SK-N-MC (cell line): ENCODE data around the gene OR6N2.

Experiments used
- DNase-seq: peaks from one replicate; pipeline ENCODE4 v3.0.0-alpha.2; 2011; ENCODE audit warnings: low read depth, low spot score
- H3K27ac ChIP-seq: fragments of 200-600 bp; sonication (generic); 2 replicates; pipeline ENCODE4 v1.5.1; 2016; ENCODE audit warnings: mixed run types
- H3K36me3 ChIP-seq: fragments of 200-600 bp; sonication (generic); 2 replicates; pipeline ENCODE4 v1.6.1; 2017; ENCODE audit warnings: antibody characterized with exemption, low read length, mixed read lengths; ENCODE audit not compliant: insufficient read depth
- H3K4me3 ChIP-seq: fragments of 200-600 bp; sonication (generic); 2 replicates; pipeline ENCODE4 v1.5.1; 2016
- H3K9ac ChIP-seq: fragments of 200-600 bp; sonication (generic); 2 replicates; pipeline ENCODE4 v1.8.0; 2017; ENCODE audit warnings: mixed run types, mixed read lengths; ENCODE audit not compliant: insufficient read length
- H3K9me3 ChIP-seq: fragments of 200-600 bp; sonication (generic); 2 replicates; pipeline ENCODE4 v1.6.1; 2017; ENCODE audit warnings: low read depth, mild to moderate bottlenecking, antibody characterized with exemption, low read length, moderate library complexity, mixed read lengths
- EZH2 ChIP-seq: fragments of 200-600 bp; sonication (generic); IDR thresholded peaks from one replicate; pipeline ENCODE4 v1.6.1; 2017; ENCODE audit warnings: antibody characterized with exemption
- FOXP2 ChIP-seq: optimal IDR thresholded peaks from 2 replicates; pipeline ENCODE3; 2011; ENCODE audit warnings: mild to moderate bottlenecking, moderate library complexity; ENCODE audit not compliant: insufficient read depth; ENCODE audit errors: extremely low read length, control extremely low read depth
- POLR2AphosphoS5 ChIP-seq: IDR thresholded peaks from 2 replicates; pipeline ENCODE4 v1.6.1; 2012; ENCODE audit warnings: mild to moderate bottlenecking, low read depth, low read length, borderline replicate concordance

Gene OR6N2

GRCh38 chr1:158781104-158781503 is at the start of gene OR6N2:
Gene OR6N2, minus strand, starts transcription at chr1:158781204. Its CDS starts 3,569 bp downstream, at chr1:158777635.
- Histone ChIP-seq H3K4me3 (no peak within 1 kb of the TSS), H3K27ac (no peak within 1 kb of the TSS), H3K36me3 (no peaks in the 10 kb centered on the region), H3K9ac (no peak within 1 kb of the TSS), H3K9me3 (no peaks in the 10 kb centered on the region)
- no peak for DNase-seq
- TF ChIP-seq POLR2AphosphoS5, result no peak
- no peak for TF ChIP-seq EZH2
- TF ChIP-seq FOXP2, result no peak

- DNase-seq, result no peak
- no peak overlapping the region for H3K27ac ChIP-seq
- TF ChIP-seq EZH2 (no peak), POLR2AphosphoS5 (no peak), FOXP2 (no peak)
- no peaks in the 10 kb centered on the region for H3K9me3 ChIP-seq
- no peak overlapping the region for H3K4me3 ChIP-seq
- H3K9ac ChIP-seq, result no peak overlapping the region
- no peaks in the 10 kb centered on the region for H3K36me3 ChIP-seq
Measured at GRCh38 chr1:158830074-158830677, 49.2 kb upstream of the OR6N2 start.

GRCh38 chr1:158821723-158822122 is 40.7 kb upstream of the OR6N2 start:
- Histone ChIP-seq H3K9me3 (no peaks in the 10 kb centered on the region), H3K9ac (no peak overlapping the region), H3K36me3 (no peaks in the 10 kb centered on the region), H3K4me3 (no peak overlapping the region), H3K27ac (no peak overlapping the region)
- no peak for DNase-seq
- no peak for TF ChIP-seq FOXP2
- TF ChIP-seq POLR2AphosphoS5, result no peak
- no peak for TF ChIP-seq EZH2

GRCh38 chr1:158819461-158820443 is 38.7 kb upstream of the OR6N2 start:
- H3K4me3 ChIP-seq, result no peak overlapping the region
- TF ChIP-seq EZH2 (no peak), FOXP2 (no peak), POLR2AphosphoS5 (no peak)
- no peak overlapping the region for H3K27ac ChIP-seq
- no peak overlapping the region for H3K9ac ChIP-seq
- no peaks in the 10 kb centered on the region for H3K36me3 ChIP-seq
- no peaks in the 10 kb centered on the region for H3K9me3 ChIP-seq
- no peak for DNase-seq

GRCh38 chr1:158818975-158819431 is 38.0 kb upstream of the OR6N2 start:
- Histone ChIP-seq H3K27ac (no peak overlapping the region), H3K36me3 (no peaks in the 10 kb centered on the region), H3K9me3 (no peaks in the 10 kb centered on the region), H3K4me3 (no peak overlapping the region), H3K9ac (no peak overlapping the region)
- no peak for DNase-seq
- no peak for TF ChIP-seq POLR2AphosphoS5
- no peak for TF ChIP-seq EZH2
- no peak for TF ChIP-seq FOXP2

- H3K9me3 ChIP-seq, result no peaks in the 10 kb centered on the region
- DNase-seq, result no peak
- TF ChIP-seq POLR2AphosphoS5 (no peak), EZH2 (no peak), FOXP2 (no peak)
- no peak overlapping the region for H3K27ac ChIP-seq
- H3K4me3 ChIP-seq, result no peak overlapping the region
- no peaks in the 10 kb centered on the region for H3K36me3 ChIP-seq
- H3K9ac ChIP-seq, result no peak overlapping the region
Measured at GRCh38 chr1:158818560-158818959, 37.6 kb upstream of the OR6N2 start.

GRCh38 chr1:158814970-158815369 is 34.0 kb upstream of the OR6N2 start:
- Histone ChIP-seq H3K4me3 (no peak overlapping the region), H3K9ac (no peak overlapping the region), H3K36me3 (no peaks in the 10 kb centered on the region), H3K27ac (no peak overlapping the region), H3K9me3 (no peaks in the 10 kb centered on the region)
- no peak for TF ChIP-seq FOXP2
- no peak for DNase-seq

- no peaks in the 10 kb centered on the region for H3K9me3 ChIP-seq
- H3K36me3 ChIP-seq, result no peaks in the 10 kb centered on the region
- no peak overlapping the region for H3K27ac ChIP-seq
- no peak overlapping the region for H3K9ac ChIP-seq
- TF ChIP-seq EZH2, result no peak
- no peak for TF ChIP-seq FOXP2
- no peak for TF ChIP-seq POLR2AphosphoS5
- no peak for DNase-seq
- no peak overlapping the region for H3K4me3 ChIP-seq
Measured at GRCh38 chr1:158813164-158813563, 32.2 kb upstream of the OR6N2 start.
